NT2/D1 (cell line): Measurements from ENCODE around the gene ZBTB12.

Experiments
- DNase-seq: peaks from one replicate; pipeline ENCODE4 v3.0.0-alpha.2; 2011; ENCODE audit warnings: low read depth, low spot score
- H3K27me3 ChIP-seq: 2 replicates; pipeline ENCODE4 v1.6.0; 2011; ENCODE audit warnings: mild to moderate bottlenecking; ENCODE audit not compliant: insufficient read length, insufficient read depth
- H3K36me3 ChIP-seq: 2 replicates; pipeline ENCODE4 v1.6.1; 2011; ENCODE audit warnings: mild to moderate bottlenecking, low read length, mixed read lengths; ENCODE audit not compliant: insufficient read depth, insufficient read length
- H3K4me1 ChIP-seq: 2 replicates; pipeline ENCODE4 v1.5.1; 2011; ENCODE audit not compliant: insufficient read depth, insufficient read length
- H3K4me3 ChIP-seq: 2 replicates; pipeline ENCODE4 v1.5.1; 2011; ENCODE audit warnings: low read depth; ENCODE audit not compliant: insufficient read length
- H3K9ac ChIP-seq: 2 replicates; pipeline ENCODE4 v1.6.0; 2011; ENCODE audit warnings: low read depth; ENCODE audit not compliant: insufficient read length
- H3K9me3 ChIP-seq: 2 replicates; pipeline ENCODE4 v1.5.1; 2011; ENCODE audit warnings: mild to moderate bottlenecking, low read length; ENCODE audit not compliant: insufficient read depth
- SUZ12 ChIP-seq: IDR thresholded peaks from 2 replicates; pipeline ENCODE4 v1.6.1; 2011; ENCODE audit not compliant: insufficient read length, insufficient read depth; ENCODE audit errors: extremely low read depth
- YY1 ChIP-seq: IDR thresholded peaks from 2 replicates; pipeline ENCODE4 v1.6.1; 2011; ENCODE audit not compliant: insufficient read length, insufficient read depth
- ZNF274 ChIP-seq: IDR thresholded peaks from 2 replicates; pipeline ENCODE4 v1.6.1; 2011; ENCODE audit warnings: mild to moderate bottlenecking, low read depth, low read length

Gene ZBTB12, protein sequence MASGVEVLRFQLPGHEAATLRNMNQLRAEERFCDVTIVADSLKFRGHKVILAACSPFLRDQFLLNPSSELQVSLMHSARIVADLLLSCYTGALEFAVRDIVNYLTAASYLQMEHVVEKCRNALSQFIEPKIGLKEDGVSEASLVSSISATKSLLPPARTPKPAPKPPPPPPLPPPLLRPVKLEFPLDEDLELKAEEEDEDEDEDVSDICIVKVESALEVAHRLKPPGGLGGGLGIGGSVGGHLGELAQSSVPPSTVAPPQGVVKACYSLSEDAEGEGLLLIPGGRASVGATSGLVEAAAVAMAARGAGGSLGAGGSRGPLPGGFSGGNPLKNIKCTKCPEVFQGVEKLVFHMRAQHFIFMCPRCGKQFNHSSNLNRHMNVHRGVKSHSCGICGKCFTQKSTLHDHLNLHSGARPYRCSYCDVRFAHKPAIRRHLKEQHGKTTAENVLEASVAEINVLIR

DNA sequence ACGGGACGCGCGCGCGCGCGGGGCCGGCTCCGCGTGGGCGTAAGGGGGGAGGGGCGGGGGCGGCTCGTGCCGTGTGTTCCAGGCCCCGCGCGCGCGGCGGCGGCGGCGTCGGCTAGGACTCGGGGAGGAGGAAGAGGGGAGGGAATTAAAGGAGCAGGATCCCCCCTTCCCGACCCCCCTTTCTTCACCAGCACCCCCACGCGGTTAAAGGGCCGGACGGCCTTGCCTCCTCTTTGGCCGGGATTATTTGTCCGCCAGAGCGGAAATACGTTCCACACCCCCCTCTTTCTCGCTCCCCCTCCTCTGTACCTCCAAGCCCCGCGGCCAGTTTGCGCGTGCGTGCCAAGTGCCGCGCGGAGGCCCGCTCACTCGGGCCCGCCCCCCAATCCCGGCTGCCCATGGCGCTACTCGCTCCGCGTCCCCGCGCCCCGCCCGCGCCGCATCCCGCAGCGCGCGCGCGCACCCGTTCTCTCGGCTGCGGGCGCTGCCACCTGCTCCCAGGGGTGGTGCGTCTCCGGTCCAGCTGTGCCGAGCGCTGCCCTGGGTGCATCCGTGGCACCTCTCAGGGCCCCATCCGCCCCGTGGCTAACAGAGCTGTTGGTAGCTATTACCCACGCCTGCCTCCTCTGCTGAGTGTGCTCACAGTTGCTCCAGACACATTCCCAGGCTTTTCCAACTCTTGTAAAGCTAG lies at the start of gene ZBTB12:
Gene ZBTB12 (minus strand): TSS at position 134 of the 691 bp plus-strand sequence. CDS start 781 bp downstream, outside the sequence.
- peaks cover 9% of the 10 kb centered on the region for H3K4me1 ChIP-seq
- H3K9me3 ChIP-seq, result no peaks in the 10 kb centered on the region
- peaks cover 7% of the 10 kb centered on the region for H3K36me3 ChIP-seq
- H3K9ac ChIP-seq, result peak within 1 kb of the TSS; percentile 82
- TF ChIP-seq SUZ12, result no peak
- no peak for TF ChIP-seq ZNF274
- TF ChIP-seq YY1, result no peak
- H3K27me3 ChIP-seq, result no peaks in the 10 kb centered on the region
- peak within 1 kb of the TSS; percentile 40 for H3K4me3 ChIP-seq
- peak; percentile 89 for DNase-seq

DNA sequence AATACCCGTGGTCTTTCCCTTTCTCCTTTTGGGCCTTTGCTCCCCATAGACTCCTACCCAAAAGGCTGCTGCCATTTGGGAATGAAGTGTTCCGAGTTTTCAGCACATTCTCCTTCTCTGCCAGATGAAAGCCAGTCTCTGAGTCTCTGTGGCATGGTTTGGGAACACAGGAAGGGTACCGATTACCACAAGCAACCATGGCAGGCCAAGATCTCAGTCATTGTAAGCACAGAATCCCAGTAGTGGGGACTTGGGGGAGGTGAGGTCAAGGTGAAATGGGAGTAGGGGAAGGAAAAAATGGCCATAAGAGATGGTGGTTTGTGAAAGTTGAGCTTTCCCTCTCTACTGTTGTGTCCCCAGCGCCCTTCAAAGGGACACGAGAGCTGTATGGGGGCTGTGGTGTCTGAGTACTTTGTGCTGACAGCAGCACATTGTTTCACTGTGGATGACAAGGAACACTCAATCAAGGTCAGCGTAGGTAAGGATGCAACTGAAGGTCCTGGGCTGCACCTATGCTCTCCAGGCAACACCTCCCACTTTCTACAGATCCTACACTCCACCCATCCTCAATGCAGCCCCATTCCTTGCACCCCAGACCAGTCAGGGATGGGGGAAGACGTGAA lies 48.2 kb upstream of the ZBTB12 start:
- no peak overlapping the region for H3K4me3 ChIP-seq
- H3K9ac ChIP-seq, result no peak overlapping the region
- TF ChIP-seq SUZ12 (no peak), ZNF274 (no peak), YY1 (no peak)
- DNase-seq, result no peak
- H3K4me1 ChIP-seq, result no peaks in the 10 kb centered on the region
- peaks cover 48% of the 10 kb centered on the region for H3K36me3 ChIP-seq
- H3K9me3 ChIP-seq, result no peaks in the 10 kb centered on the region
- H3K27me3 ChIP-seq, result no peaks in the 10 kb centered on the region

- TF ChIP-seq ZNF274 (no peak), SUZ12 (no peak), YY1 (no peak)
- peaks cover 36% of the 10 kb centered on the region for H3K36me3 ChIP-seq
- H3K4me3 ChIP-seq, result no peak overlapping the region
- H3K27me3 ChIP-seq, result no peaks in the 10 kb centered on the region
- H3K4me1 ChIP-seq, result no peaks in the 10 kb centered on the region
- no peaks in the 10 kb centered on the region for H3K9me3 ChIP-seq
- DNase-seq, result no peak
- no peak overlapping the region for H3K9ac ChIP-seq
These were observed 47.0 kb upstream of the ZBTB12 start for GRCh38 chr6:31948753-31949413.

DNA sequence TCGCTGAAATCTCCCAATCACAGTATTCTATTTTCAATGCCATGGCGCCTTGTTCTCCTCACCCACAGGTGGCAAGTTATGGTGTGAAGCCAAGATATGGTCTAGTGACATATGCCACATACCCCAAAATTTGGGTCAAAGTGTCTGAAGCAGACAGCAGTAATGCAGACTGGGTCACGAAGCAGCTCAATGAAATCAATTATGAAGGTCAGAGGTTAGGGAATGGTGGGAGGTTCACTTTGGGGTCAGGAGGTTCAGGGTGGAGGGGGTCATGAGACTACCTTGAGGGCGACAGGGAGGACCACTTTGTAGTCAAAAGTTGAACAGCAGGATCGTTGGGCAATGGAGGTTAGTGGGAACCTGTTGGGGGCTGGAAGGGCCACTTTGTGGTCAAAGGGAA lies 46.4 kb upstream of the ZBTB12 start:
- Histone ChIP-seq H3K4me1 (no peaks in the 10 kb centered on the region), H3K36me3 (peaks cover 30% of the 10 kb centered on the region), H3K27me3 (no peaks in the 10 kb centered on the region), H3K9me3 (no peaks in the 10 kb centered on the region), H3K9ac (no peak overlapping the region), H3K4me3 (no peak overlapping the region)
- no peak for DNase-seq
- no peak for TF ChIP-seq SUZ12
- no peak for TF ChIP-seq YY1
- TF ChIP-seq ZNF274, result no peak

DNA sequence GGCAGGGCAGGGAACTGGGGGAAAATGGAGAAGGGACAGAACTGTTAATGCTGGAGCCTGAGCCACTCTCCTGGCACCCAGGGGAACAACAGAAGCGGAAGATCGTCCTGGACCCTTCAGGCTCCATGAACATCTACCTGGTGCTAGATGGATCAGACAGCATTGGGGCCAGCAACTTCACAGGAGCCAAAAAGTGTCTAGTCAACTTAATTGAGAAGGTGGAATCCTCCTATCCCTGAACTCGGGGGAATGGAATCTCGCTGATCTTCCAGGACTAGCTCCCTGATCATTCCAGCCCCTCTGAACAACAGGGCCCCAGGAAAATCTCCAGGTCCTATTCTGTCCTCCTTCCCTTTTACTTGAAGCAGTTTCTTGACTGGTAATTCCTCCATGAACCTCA lies 46.0 kb upstream of the ZBTB12 start:
- no peak overlapping the region for H3K9ac ChIP-seq
- H3K27me3 ChIP-seq, result no peaks in the 10 kb centered on the region
- no peak for DNase-seq
- H3K4me1 ChIP-seq, result no peaks in the 10 kb centered on the region
- no peaks in the 10 kb centered on the region for H3K9me3 ChIP-seq
- peaks cover 26% of the 10 kb centered on the region for H3K36me3 ChIP-seq
- H3K4me3 ChIP-seq, result no peak overlapping the region
- TF ChIP-seq ZNF274 (no peak), SUZ12 (no peak), YY1 (no peak)

DNA sequence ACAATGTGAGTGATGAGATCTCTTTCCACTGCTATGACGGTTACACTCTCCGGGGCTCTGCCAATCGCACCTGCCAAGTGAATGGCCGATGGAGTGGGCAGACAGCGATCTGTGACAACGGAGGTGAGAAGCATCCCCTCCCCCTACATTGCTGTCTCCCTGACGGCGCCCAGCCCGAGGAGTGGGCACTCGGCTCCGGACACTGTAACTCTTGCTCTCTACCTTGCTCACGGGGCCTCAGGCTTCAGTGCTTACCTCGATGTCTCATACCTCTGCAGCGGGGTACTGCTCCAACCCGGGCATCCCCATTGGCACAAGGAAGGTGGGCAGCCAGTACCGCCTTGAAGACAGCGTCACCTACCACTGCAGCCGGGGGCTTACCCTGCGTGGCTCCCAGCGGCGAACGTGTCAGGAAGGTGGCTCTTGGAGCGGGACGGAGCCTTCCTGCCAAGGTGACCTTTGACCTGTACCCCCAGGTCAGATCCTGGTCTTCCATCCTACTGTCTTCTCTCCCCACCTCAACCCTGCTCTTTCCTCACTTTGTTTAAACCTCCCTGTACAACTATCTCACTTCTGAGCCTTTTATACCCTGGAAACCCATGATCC lies 45.3 kb upstream of the ZBTB12 start:
- no peak overlapping the region for H3K4me3 ChIP-seq
- peaks cover 19% of the 10 kb centered on the region for H3K36me3 ChIP-seq
- no peaks in the 10 kb centered on the region for H3K27me3 ChIP-seq
- H3K9ac ChIP-seq, result no peak overlapping the region
- TF ChIP-seq ZNF274, result no peak
- TF ChIP-seq SUZ12, result no peak
- TF ChIP-seq YY1, result no peak
- no peaks in the 10 kb centered on the region for H3K9me3 ChIP-seq
- DNase-seq, result no peak
- H3K4me1 ChIP-seq, result no peaks in the 10 kb centered on the region
